HTR-8/SVneo (cell line): ENCODE results near the gene FOXJ3.
A peak's percentile ranks its signal among the peaks of the same experiment; 100 is the strongest.

ENCODE experiments used
- DNase-seq: peaks from one replicate; pipeline ENCODE4 v3.0.0; 2011; ENCODE audit warnings: low spot score, mixed read lengths; ENCODE audit not compliant: insufficient read length
- FAIRE-seq: peaks from 2 replicates; lab custom pipeline; 2011; peaks lifted over from hg19 to GRCh38; lab: Jason Lieb, UNC

Gene FOXJ3

DNA sequence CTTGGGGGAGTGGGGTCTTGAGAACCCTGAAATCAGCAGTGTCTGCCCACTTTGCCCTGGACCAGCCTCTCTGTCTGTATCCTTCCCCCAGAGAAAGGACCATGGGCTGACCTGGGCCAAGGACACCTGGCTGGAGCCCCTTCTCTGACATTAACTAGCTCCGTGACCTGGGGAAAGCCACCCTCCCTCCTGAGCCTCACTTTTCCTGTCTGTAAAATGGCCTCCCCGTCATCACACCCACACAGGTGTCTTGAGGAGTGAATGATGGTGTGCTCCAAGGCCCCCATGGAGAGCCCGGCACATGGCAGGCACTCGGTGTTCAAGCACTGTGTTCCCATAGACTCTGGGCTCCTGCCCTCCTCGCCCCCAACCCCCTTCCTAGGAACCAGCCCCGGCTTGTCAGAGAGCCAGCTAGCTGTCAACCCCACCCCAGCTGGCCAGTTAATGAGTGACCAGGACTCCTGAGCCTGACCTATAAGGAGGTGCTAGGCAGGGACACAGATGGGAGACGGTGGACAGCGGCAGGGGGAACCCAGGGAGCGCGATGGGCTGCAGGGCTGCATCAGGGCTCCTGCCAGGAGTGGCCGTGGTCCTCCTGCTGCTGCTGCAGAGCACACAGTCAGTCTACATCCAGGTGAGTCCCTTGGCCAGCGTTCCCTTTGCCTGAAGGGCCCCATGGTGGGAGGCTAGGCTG, 182.0 kb downstream of the FOXJ3 start, which contains the start of gene GUCA2B:
Gene GUCA2B, plus strand, starts transcription at position 504 of the 694 bp plus-strand sequence. Its CDS starts 41 bp downstream, at position 545.
- FAIRE-seq (no peak), DNase-seq (no peak)

- DNase-seq = no peak
- FAIRE-seq = no peak
Observed at GRCh38 chr1:42152119-42152518, 182.9 kb downstream of the FOXJ3 start.

- no peak for FAIRE-seq
Observed at GRCh38 chr1:42150651-42151050, 184.4 kb downstream of the FOXJ3 start.

DNA sequence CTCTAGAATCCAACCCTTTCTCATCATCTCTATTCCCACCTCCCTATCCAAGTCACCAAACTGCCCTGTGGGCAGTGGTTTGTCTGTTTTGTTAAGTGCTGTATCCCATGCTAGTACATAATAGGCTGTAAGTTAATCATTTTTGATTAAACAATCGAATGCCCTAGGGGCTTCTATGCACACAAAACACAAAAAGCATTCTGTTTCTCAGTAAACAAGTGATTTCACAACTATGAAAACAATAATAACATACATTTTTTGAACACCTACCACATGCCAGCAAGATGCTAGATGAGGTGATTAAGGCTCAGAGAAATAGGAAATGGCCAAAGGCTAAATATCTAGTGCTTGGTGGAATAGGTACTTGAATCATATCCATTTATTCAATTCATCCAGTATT, 186.9 kb downstream of the FOXJ3 start:
- FAIRE-seq (no peak), DNase-seq (no peak)

More at GRCh38 chr1:42150651-42151050, 184.4 kb downstream of the FOXJ3 start:
- no peak for DNase-seq

GRCh38 chr1:42146626-42147320, 188.3 kb downstream of the FOXJ3 start:
- FAIRE-seq (peak; percentile 90), DNase-seq (peak; percentile 54)

- DNase-seq (no peak), FAIRE-seq (no peak)
Observed at GRCh38 chr1:42145764-42146625, 189.0 kb downstream of the FOXJ3 start.

- FAIRE-seq = no peak
Observed at GRCh38 chr1:42145389-42145716, 189.7 kb downstream of the FOXJ3 start.

GRCh38 chr1:42144711-42145388, 190.2 kb downstream of the FOXJ3 start:
- DNase-seq (no peak), FAIRE-seq (no peak)

More at GRCh38 chr1:42145389-42145716, 189.7 kb downstream of the FOXJ3 start:
- DNase-seq = no peak

DNA sequence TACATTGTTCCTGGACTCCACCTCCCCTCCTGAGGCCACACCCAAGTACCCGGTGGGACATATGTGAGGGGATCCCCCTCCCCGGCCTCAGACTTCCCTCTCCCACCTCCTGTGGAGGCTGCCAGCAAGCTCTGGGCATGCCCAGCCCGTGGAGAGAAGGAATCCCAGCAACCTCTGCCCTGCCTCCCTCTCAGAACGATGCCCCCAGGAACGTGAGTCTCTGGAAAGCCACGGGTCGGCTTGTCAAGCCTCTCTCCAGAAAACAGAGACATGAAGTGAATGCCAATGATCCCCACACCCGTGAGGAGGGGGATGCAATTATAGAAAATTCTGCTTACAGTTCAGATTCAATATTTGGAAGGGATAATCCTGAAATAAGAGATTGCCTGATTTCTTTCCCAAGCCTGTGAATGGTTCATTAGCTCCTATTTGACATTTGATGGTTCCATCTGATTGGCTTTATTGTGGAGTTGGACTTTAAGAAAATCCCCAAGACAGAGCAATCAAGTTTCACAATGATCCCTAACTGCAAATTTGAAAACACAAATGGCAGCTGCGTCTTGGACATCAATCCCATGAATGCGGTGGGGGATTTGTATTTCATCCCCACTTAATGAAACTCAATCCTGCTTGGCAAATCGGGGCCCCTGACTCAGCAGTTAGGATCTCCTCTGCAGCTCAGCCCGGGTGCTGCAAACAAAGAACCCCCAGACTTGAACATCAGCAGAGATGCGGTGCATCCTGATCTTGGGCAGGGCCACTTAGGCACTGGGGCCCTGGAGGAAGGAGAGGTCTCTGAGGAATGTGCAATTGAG, 190.9 kb downstream of the FOXJ3 start:
- FAIRE-seq (no peak), DNase-seq (no peak)

GRCh38 chr1:42142894-42143675, 191.9 kb downstream of the FOXJ3 start:
- DNase-seq = no peak
- FAIRE-seq = no peak

- FAIRE-seq (no peak), DNase-seq (no peak)
Observed at GRCh38 chr1:42141978-42142377, 193.1 kb downstream of the FOXJ3 start.

DNA sequence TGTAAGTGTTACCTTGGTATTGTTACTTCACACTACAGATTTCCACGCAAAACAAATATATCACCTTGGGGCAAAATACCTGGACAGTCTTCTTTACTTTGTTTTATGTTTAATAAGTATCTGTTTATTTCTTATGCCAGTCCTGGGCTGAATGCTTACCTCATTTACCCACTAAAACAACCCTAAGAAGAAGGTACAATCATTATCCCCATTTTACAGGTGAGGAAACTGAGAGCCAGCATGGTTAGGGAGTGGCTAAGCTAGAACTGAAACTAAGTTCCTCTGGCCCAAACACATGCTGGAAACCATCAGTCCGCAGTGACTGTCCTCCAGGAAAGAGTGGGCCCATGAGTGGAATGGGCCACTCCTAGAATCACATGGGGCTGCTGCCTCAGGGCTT, 194.8 kb downstream of the FOXJ3 start:
- FAIRE-seq (no peak), DNase-seq (no peak)

GRCh38 chr1:42139444-42139843, 195.6 kb downstream of the FOXJ3 start:
- FAIRE-seq (no peak), DNase-seq (no peak)

- FAIRE-seq (no peak), DNase-seq (no peak)
Observed at GRCh38 chr1:42138586-42138985, 196.4 kb downstream of the FOXJ3 start.

- no peak for FAIRE-seq
- DNase-seq = no peak
Observed at GRCh38 chr1:42137766-42138165, 197.3 kb downstream of the FOXJ3 start.

GRCh38 chr1:42136466-42136865, 198.6 kb downstream of the FOXJ3 start:
- no peak for DNase-seq
- no peak for FAIRE-seq

- FAIRE-seq = no peak
- DNase-seq = no peak
Observed at GRCh38 chr1:42135426-42135825, 199.6 kb downstream of the FOXJ3 start.

DNA sequence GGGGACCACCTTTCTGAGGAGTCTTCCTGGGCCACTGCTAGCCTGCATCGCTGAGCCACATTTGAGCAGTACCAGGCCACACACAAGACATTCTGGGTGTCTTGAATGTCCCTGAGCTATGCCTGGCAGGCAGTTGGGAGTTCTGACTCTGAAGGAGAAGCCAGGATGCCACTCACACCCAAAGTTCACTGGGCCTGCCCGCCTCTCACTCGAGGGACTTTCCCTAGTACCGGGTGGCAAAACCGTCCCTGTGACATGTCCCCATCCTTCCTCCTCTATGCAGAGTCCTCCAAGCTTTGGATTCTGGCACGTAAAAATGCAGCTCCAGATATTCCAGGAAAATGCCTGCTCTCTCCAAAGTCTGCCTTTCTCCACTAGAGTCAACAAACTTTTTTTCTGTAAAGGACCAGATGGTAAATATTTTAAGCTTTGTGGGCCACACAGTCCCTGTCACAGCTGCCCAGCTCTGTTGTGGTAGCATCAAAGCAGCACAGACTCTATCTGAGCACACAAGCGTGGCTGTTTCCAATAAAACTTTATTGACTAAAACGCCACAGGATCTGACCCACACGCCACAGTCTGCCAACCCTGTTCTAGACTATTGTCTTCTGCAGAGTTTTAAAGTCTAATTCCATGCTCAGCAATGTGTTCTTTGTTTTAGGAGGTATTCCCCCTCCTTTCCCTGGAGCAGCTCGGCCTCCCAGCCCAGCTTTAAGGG, 201.1 kb downstream of the FOXJ3 start:
- no peak for DNase-seq
- FAIRE-seq = no peak
